ENCODE measurements around the gene TMEM184B.

TMEM184B gene

DNA sequence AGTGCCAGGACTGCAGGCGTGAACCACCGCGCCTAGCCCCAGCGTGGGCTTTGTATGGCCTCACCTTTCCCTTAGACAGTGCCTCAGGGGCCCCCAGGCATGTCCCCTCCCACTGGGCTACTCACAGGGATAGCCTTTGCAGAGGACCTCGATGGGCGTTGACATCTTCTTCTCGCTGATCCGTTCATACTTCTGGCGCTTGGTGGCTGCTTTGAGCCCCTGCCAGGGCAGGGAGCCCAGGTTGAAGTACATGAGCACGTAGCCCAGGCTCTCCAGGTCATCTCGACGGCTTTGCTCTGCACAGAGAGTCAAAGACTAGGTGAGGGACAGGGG is 26.9 kb upstream of the TMEM184B start:
- Histone ChIP-seq H3K4me2 (ENCODE audit: low read depth, low read length, poor library complexity, severe bottlenecking) (no peak overlapping the region), H2AFZ (ENCODE audit: low read depth, low read length, severe bottlenecking) (no peak overlapping the region), H3K4me3 (ENCODE audit: insufficient read depth, low read length, poor library complexity, severe bottlenecking) (no peak overlapping the region), H3F3A (ENCODE audit: insufficient read depth) (no peaks in the 10 kb centered on the region), H3K9me2 (replicated peaks; ENCODE audit: insufficient read depth, low read length) (no peaks in the 10 kb centered on the region), H3K9ac (ENCODE audit: low read length) (no peak overlapping the region), H3K27me3 (ENCODE audit: low read length) (no peaks in the 10 kb centered on the region), H4K20me1 (ENCODE audit: low read depth, low read length) (no peaks in the 10 kb centered on the region), H3K36me3 (ENCODE audit: low read length) (no peaks in the 10 kb centered on the region), H3K27ac (ENCODE audit: low read depth, low read length) (no peak overlapping the region), H3K9me3 (ENCODE audit: insufficient read depth, low read length) (no peaks in the 10 kb centered on the region), H3K79me2 (ENCODE audit: insufficient read depth, low read length) (peaks cover 5% of the 10 kb centered on the region; the same call in 1 of the 2 replicates)
- TF ChIP-seq, protein P1, sequence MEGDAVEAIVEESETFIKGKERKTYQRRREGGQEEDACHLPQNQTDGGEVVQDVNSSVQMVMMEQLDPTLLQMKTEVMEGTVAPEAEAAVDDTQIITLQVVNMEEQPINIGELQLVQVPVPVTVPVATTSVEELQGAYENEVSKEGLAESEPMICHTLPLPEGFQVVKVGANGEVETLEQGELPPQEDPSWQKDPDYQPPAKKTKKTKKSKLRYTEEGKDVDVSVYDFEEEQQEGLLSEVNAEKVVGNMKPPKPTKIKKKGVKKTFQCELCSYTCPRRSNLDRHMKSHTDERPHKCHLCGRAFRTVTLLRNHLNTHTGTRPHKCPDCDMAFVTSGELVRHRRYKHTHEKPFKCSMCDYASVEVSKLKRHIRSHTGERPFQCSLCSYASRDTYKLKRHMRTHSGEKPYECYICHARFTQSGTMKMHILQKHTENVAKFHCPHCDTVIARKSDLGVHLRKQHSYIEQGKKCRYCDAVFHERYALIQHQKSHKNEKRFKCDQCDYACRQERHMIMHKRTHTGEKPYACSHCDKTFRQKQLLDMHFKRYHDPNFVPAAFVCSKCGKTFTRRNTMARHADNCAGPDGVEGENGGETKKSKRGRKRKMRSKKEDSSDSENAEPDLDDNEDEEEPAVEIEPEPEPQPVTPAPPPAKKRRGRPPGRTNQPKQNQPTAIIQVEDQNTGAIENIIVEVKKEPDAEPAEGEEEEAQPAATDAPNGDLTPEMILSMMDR (IDR thresholded peaks at IDR 0.05; ENCODE audit: insufficient read depth, low read length, poor library complexity, severe bottlenecking) = no peak
- no peak for TF ChIP-seq EZH2phosphoT487 (conservative IDR thresholded peaks at IDR 0.05; ENCODE audit: low read length)

DNA sequence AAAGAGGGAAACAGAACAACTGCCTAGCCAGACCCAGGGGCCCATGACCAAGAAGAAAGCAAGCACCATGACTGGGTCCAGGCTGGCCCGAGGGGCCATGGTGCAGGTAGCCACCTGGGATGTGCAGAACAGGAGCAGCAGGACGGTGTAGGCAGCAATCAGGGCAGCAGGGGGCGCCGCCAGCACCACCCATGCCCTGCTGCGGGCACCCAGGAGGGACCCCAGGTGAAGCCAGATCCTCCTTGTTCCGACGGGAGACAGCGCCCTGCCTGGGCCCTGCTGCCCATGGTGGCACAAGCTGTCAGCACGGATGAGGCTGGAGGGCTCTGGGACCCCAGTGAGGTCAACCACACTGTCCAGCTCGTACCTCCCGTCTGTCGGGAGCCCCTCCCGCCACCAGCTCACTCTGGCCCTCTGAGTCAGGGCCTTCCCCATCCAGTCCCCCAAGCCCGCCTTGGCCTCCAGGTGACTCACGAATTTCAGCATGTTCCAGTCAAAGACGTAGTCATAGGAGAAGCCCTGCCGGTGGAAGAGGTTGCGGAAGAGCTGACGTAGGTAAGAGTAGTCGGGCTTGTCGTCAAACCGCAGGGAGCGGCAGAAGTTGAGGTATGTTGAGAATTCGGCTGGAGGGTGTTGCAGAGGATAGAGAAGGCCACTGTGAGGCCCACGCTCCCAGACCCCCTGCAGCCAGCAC is 25.6 kb upstream of the TMEM184B start:
- Histone ChIP-seq H3K4me3 (ENCODE audit: insufficient read depth, low read length, poor library complexity, severe bottlenecking) (no peak overlapping the region), H2AFZ (ENCODE audit: low read depth, low read length, severe bottlenecking) (no peak overlapping the region), H3F3A (ENCODE audit: insufficient read depth) (no peaks in the 10 kb centered on the region), H3K4me2 (ENCODE audit: low read depth, low read length, poor library complexity, severe bottlenecking) (no peak overlapping the region), H3K36me3 (ENCODE audit: low read length) (no peaks in the 10 kb centered on the region), H3K9ac (ENCODE audit: low read length) (no peak overlapping the region), H3K27me3 (ENCODE audit: low read length) (no peaks in the 10 kb centered on the region), H3K27ac (ENCODE audit: low read depth, low read length) (no peak overlapping the region), H3K9me3 (ENCODE audit: insufficient read depth, low read length) (no peaks in the 10 kb centered on the region), H3K9me2 (replicated peaks; ENCODE audit: insufficient read depth, low read length) (no peaks in the 10 kb centered on the region), H3K79me2 (ENCODE audit: insufficient read depth, low read length) (no peaks in the 10 kb centered on the region), H4K20me1 (ENCODE audit: low read depth, low read length) (no peaks in the 10 kb centered on the region)
- no peak for TF ChIP-seq EZH2phosphoT487 (conservative IDR thresholded peaks at IDR 0.05; ENCODE audit: low read length)
- TF ChIP-seq, protein P1 (IDR thresholded peaks at IDR 0.05; ENCODE audit: insufficient read depth, low read length, poor library complexity, severe bottlenecking) = peak; percentile 34

DNA sequence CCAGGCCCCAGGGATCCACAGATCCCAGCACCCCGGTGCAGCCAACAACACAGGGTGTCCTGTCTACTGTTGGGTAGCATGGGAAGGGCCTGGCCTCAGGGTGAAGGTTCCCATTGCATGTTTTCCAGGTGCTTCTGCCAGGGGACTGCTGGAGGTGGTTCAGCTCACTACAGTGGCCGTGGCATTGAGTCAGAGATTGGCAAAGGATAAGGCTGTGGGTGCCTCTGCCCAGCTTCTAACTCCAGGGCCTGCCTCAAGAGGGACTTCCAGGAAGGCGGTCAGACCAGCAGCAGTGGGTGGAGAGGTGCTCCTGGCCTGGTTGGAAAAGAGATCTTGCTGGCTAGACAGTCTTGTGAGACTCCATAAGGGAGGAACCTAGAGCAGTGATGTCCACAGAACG is 23.6 kb upstream of the TMEM184B start:
- no peak for TF ChIP-seq EZH2phosphoT487 (conservative IDR thresholded peaks at IDR 0.05; ENCODE audit: low read length)
- TF ChIP-seq, protein P1 (IDR thresholded peaks at IDR 0.05; ENCODE audit: insufficient read depth, low read length, poor library complexity, severe bottlenecking) = no peak
- no peaks in the 10 kb centered on the region for H4K20me1 ChIP-seq (ENCODE audit: low read depth, low read length)
- H3K36me3 ChIP-seq (ENCODE audit: low read length) = no peaks in the 10 kb centered on the region

More for the DNA sequence above, 23.6 kb upstream of the TMEM184B start:
- no peaks in the 10 kb centered on the region for H3K27me3 ChIP-seq (ENCODE audit: low read length)
- H3K9ac ChIP-seq (ENCODE audit: low read length) = no peak overlapping the region
- H3K4me2 ChIP-seq (ENCODE audit: low read depth, low read length, poor library complexity, severe bottlenecking) = no peak overlapping the region
- H3K79me2 ChIP-seq (ENCODE audit: insufficient read depth, low read length) = no peaks in the 10 kb centered on the region
- no peaks in the 10 kb centered on the region for H3K9me3 ChIP-seq (ENCODE audit: insufficient read depth, low read length)
- H2AFZ ChIP-seq (ENCODE audit: low read depth, low read length, severe bottlenecking) = no peak overlapping the region
- H3K4me3 ChIP-seq (ENCODE audit: insufficient read depth, low read length, poor library complexity, severe bottlenecking) = no peak overlapping the region
- no peaks in the 10 kb centered on the region for H3F3A ChIP-seq (ENCODE audit: insufficient read depth)
- H3K27ac ChIP-seq (ENCODE audit: low read depth, low read length) = no peak overlapping the region
- H3K9me2 ChIP-seq (replicated peaks; ENCODE audit: insufficient read depth, low read length) = no peaks in the 10 kb centered on the region

Measured in SU-DHL-6 (cell line).